Measurements from ENCODE around the gene ARAP2.

The ARAP2 gene

GRCh38 chr4:36209941-36210649 lies 34.2 kb downstream of the ARAP2 start:
- DNase-seq (ENCODE audit: low read depth), result no peak
- TF ChIP-seq, protein P1, sequence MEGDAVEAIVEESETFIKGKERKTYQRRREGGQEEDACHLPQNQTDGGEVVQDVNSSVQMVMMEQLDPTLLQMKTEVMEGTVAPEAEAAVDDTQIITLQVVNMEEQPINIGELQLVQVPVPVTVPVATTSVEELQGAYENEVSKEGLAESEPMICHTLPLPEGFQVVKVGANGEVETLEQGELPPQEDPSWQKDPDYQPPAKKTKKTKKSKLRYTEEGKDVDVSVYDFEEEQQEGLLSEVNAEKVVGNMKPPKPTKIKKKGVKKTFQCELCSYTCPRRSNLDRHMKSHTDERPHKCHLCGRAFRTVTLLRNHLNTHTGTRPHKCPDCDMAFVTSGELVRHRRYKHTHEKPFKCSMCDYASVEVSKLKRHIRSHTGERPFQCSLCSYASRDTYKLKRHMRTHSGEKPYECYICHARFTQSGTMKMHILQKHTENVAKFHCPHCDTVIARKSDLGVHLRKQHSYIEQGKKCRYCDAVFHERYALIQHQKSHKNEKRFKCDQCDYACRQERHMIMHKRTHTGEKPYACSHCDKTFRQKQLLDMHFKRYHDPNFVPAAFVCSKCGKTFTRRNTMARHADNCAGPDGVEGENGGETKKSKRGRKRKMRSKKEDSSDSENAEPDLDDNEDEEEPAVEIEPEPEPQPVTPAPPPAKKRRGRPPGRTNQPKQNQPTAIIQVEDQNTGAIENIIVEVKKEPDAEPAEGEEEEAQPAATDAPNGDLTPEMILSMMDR (IDR thresholded peaks at IDR 0.05; ENCODE audit: control insufficient read depth, extremely low read depth, insufficient read depth), result no peak
- H3K4me3 ChIP-seq (ENCODE audit: low read depth, low read length), result no peak overlapping the region

DNA sequence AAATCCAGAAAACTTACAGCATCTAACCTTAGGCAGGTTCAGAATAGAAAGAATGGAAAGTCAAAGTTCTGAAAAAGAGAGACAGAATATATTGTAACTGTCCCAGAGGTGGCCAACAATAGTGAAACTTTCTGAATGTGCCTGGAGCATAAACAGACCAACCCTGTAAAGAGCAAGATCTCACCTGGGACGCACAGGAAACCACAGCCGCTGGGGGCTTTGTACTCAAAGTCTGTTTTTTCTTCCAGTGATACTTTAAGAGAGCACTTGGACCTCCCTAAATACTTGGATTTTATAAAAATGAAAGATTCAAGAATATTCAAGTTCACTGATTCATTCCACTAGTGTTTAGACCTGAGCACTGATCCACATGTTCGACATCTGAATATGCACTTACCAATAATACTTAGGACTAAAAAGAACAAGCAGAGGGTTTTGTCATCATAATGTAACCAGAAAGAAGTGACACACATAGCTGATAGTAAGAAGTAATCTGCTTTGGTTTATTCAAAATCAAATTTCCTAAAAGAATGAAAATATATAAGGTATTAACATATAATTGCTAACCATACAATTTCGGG lies 35.3 kb downstream of the ARAP2 start:
- no peak overlapping the region for H3K4me3 ChIP-seq (ENCODE audit: low read depth, low read length)
- DNase-seq (ENCODE audit: low read depth), result no peak
- TF ChIP-seq, protein P1 (IDR thresholded peaks at IDR 0.05; ENCODE audit: control insufficient read depth, extremely low read depth, insufficient read depth), result no peak

- DNase-seq (ENCODE audit: low read depth), result no peak
- no peak overlapping the region for H3K4me3 ChIP-seq (ENCODE audit: low read depth, low read length)
- TF ChIP-seq, protein P1 (IDR thresholded peaks at IDR 0.05; ENCODE audit: control insufficient read depth, extremely low read depth, insufficient read depth), result no peak
Observed at GRCh38 chr4:36207831-36208520, 36.3 kb downstream of the ARAP2 start.

- no peak for DNase-seq (ENCODE audit: low read depth)
- TF ChIP-seq, protein P1 (IDR thresholded peaks at IDR 0.05; ENCODE audit: control insufficient read depth, extremely low read depth, insufficient read depth), result no peak
- no peak overlapping the region for H3K4me3 ChIP-seq (ENCODE audit: low read depth, low read length)
Observed at GRCh38 chr4:36207367-36207766, 36.9 kb downstream of the ARAP2 start.

DNA sequence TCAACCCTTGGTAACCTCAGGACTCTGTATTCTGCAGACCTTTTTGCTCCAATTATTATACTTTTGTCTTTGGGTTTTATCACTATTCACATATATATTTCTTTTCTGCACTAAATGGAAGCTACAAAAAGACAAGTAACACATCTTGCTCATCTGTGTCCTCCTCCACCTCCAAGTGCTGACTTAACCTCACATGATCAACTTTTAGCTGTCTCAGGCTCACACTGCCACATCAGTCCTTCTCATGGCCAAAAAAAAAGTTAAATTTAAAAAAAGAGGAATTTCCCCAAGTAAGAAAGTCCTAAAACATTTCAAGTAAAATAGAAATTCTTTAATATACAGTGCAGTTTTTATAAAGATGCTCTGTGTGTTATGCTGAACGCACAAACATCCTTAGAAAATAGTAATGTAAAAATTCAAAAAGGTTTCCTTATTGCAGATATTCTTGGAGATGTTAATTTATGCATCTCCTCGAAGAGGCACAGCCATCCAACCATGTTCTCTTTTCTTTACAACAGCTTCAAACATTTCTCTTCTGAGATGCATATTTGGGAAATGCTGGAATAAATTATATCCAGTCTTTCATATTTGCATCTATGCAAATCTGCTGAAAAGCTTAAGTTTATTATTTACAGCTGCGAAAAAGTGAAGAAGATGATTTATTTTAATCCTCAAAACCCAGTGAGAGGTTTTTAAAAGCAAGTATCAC lies 37.6 kb downstream of the ARAP2 start:
- no peak for DNase-seq (ENCODE audit: low read depth)
- TF ChIP-seq, protein P1 (IDR thresholded peaks at IDR 0.05; ENCODE audit: control insufficient read depth, extremely low read depth, insufficient read depth), result no peak
- H3K4me3 ChIP-seq (ENCODE audit: low read depth, low read length), result no peak overlapping the region

GRCh38 chr4:36206012-36206411 lies 38.3 kb downstream of the ARAP2 start:
- TF ChIP-seq, protein P1 (IDR thresholded peaks at IDR 0.05; ENCODE audit: control insufficient read depth, extremely low read depth, insufficient read depth), result no peak
- no peak overlapping the region for H3K4me3 ChIP-seq (ENCODE audit: low read depth, low read length)
- no peak for DNase-seq (ENCODE audit: low read depth)

Measured in LNCaP clone FGC (cell line).